SK-N-SH (cell line): ENCODE measurements around the gene EIF1. TPM values are rescaled to one million over a fixed set of nuclear protein-coding genes. Genes with fewer than 3 reads are reported as not detected.

Source experiments
- CTCF ChIA-PET: fragments of 300-600, 350-600 bp; formaldehyde crosslinking; extraction: SDS; loops from one replicate; lab custom pipeline; 2021; lab: Yijun Ruan, JAX
- POLR2A ChIA-PET: fragments of 350-600 bp; sonication (Branson Sonifier 250); formaldehyde crosslinking; extraction: SDS; loops from one replicate; lab custom pipeline; 2020; ENCODE audit warnings: antibody characterized with exemption, inconsistent platforms; lab: Yijun Ruan, JAX
- DNase-seq: peaks from one replicate; pipeline ENCODE4 v3.0.0; 2012
- H2AFZ ChIP-seq: fragments of 200-600 bp; sonication (generic); 2 replicates; pipeline ENCODE4 v1.8.1; 2016; ENCODE audit warnings: antibody characterized with exemption, mild to moderate bottlenecking, low read depth
- H3F3A ChIP-seq: fragments of 200-600 bp; sonication (generic); replicated peaks from 2 replicates; pipeline ENCODE3; 2016; ENCODE audit warnings: antibody characterized with exemption, mild to moderate bottlenecking; ENCODE audit not compliant: insufficient read depth
- H3K27ac ChIP-seq, 2 experiments: fragments of 200-500 bp in 1 of 2; fragments of 200-600 bp in 1 of 2; sonication (Bioruptor generic) in 1 of 2; sonication (generic), shearing (Covaris generic) in 1 of 2; 2 replicates each; pipeline versions ENCODE4 v1.5.1 to v1.6.1; 2014 to 2016; ENCODE audit warnings: low read depth in 2 of 2, inconsistent platforms in 1 of 2, low read length in 1 of 2, mild to moderate bottlenecking in 1 of 2, mixed read lengths in 1 of 2
- H3K27me3 ChIP-seq: fragments of 200-600 bp; sonication (generic), shearing (Covaris generic); 2 replicates; pipeline ENCODE4 v1.6.1; 2016; ENCODE audit warnings: mixed run types; ENCODE audit not compliant: insufficient read depth
- H3K36me3 ChIP-seq, 2 experiments: fragments of 200-500 bp in 1 of 2; fragments of 200-600 bp in 1 of 2; sonication (Bioruptor generic) in 1 of 2; sonication (generic) in 1 of 2; replicated peaks in 1 of 2; 2 replicates each; pipeline versions ENCODE3 to v1.5.1; 2014 to 2016; ENCODE audit warnings: low read length in 1 of 2, mild to moderate bottlenecking in 1 of 2; ENCODE audit not compliant: insufficient read depth in 2 of 2, control insufficient read depth in 1 of 2
- H3K4me1 ChIP-seq, 2 experiments: fragments of 200-500 bp in 1 of 2; fragments of 200-600 bp in 1 of 2; sonication (Bioruptor generic) in 1 of 2; sonication (generic), shearing (Covaris generic) in 1 of 2; 2 replicates each; pipeline versions ENCODE4 v1.5.1 to v1.6.1; 2014 to 2016; ENCODE audit warnings: low read depth in 1 of 2, low read length in 1 of 2, mixed run types in 1 of 2; ENCODE audit not compliant: insufficient read depth in 2 of 2, control insufficient read depth in 1 of 2
- H3K4me2 ChIP-seq: fragments of 200-600 bp; sonication (generic), shearing (Covaris generic); 2 replicates; pipeline ENCODE4 v1.6.1; 2017; ENCODE audit warnings: mixed run types
- H3K4me3 ChIP-seq, 2 experiments: fragments of 200-500 bp in 1 of 2; fragments of 200-600 bp in 1 of 2; sonication (Bioruptor generic) in 1 of 2; sonication (generic), shearing (Covaris generic) in 1 of 2; 2 replicates each; pipeline versions ENCODE4 v1.5.1 to v1.8.1; 2014 to 2016; ENCODE audit warnings: low read depth in 2 of 2, inconsistent platforms in 1 of 2, low read length in 1 of 2, mild to moderate bottlenecking in 1 of 2, mixed read lengths in 1 of 2, moderate library complexity in 1 of 2
- H3K79me2 ChIP-seq: fragments of 200-600 bp; sonication (generic); 2 replicates; pipeline ENCODE4 v1.8.1; 2017; ENCODE audit warnings: mild to moderate bottlenecking; ENCODE audit not compliant: insufficient read depth
- H3K9ac ChIP-seq: fragments of 200-600 bp; sonication (generic); 2 replicates; pipeline ENCODE4 v1.6.1; 2017; ENCODE audit warnings: mixed run types
- H3K9me2 ChIP-seq: fragments of 200-600 bp; sonication (generic); 2 replicates; pipeline ENCODE4 v1.6.1; 2017; ENCODE audit warnings: mixed run types
- H3K9me3 ChIP-seq: fragments of 200-600 bp; sonication (generic); 2 replicates; pipeline ENCODE4 v1.6.1; 2017; ENCODE audit warnings: mixed run types, mild to moderate bottlenecking, moderate library complexity
- H4K20me1 ChIP-seq: fragments of 200-600 bp; sonication (generic); 2 replicates; pipeline ENCODE4 v1.6.1; 2017; ENCODE audit warnings: mild to moderate bottlenecking, mixed run types; ENCODE audit not compliant: insufficient read depth
- ELF1 ChIP-seq: IDR thresholded peaks from 2 replicates; pipeline ENCODE4 v1.4.0; 2012
- EP300 ChIP-seq, 2 experiments: IDR thresholded peaks; 2 replicates each; pipeline versions ENCODE4 v1.4.0 to v1.6.1; 2012; ENCODE audit warnings: borderline replicate concordance in 1 of 2, low read depth in 1 of 2, low read length in 1 of 2
- FOSL2 ChIP-seq: IDR thresholded peaks from 2 replicates; pipeline ENCODE4 v1.4.0; 2012; ENCODE audit warnings: low read depth, mild to moderate bottlenecking, moderate library complexity, borderline replicate concordance
- MAX ChIP-seq: IDR thresholded peaks from 2 replicates; pipeline ENCODE4 v1.4.0; 2012; ENCODE audit warnings: low read depth
- MXI1 ChIP-seq: IDR thresholded peaks from 2 replicates; pipeline ENCODE4 v1.6.1; 2012; ENCODE audit warnings: mild to moderate bottlenecking, low read depth, low read length, improper control_type of control experiment
- NRF1 ChIP-seq: IDR thresholded peaks from 2 replicates; pipeline ENCODE4 v1.6.1; 2012; ENCODE audit warnings: low read depth, mild to moderate bottlenecking, low read length
- PBX3 ChIP-seq: IDR thresholded peaks from 2 replicates; pipeline ENCODE4; 2012
- RAD21 ChIP-seq: IDR thresholded peaks from 2 replicates; pipeline ENCODE4 v1.6.1; 2012; ENCODE audit warnings: mild to moderate bottlenecking, low read length
- RFX5 ChIP-seq: IDR thresholded peaks from 2 replicates; pipeline ENCODE4 v1.6.1; 2012; ENCODE audit warnings: mild to moderate bottlenecking, improper control_type of control experiment, low read length
- RXRA ChIP-seq: IDR thresholded peaks from 2 replicates; pipeline ENCODE4 v1.4.0; 2012; ENCODE audit warnings: low read depth, mild to moderate bottlenecking, borderline replicate concordance
- TAF1 ChIP-seq: IDR thresholded peaks from 2 replicates; pipeline ENCODE4 v1.6.1; 2012; ENCODE audit warnings: low read depth, mild to moderate bottlenecking, low read length, moderate library complexity, borderline replicate concordance
- TCF12 ChIP-seq: IDR thresholded peaks from 2 replicates; pipeline ENCODE4 v1.4.0; 2012
- USF1 ChIP-seq: IDR thresholded peaks from 2 replicates; pipeline ENCODE4 v1.4.0; 2012; ENCODE audit warnings: low read depth, borderline replicate concordance
- USF2 ChIP-seq: fragments of 150-350 bp; IDR thresholded peaks from 2 replicates; pipeline ENCODE4 v1.6.1; 2017; ENCODE audit warnings: antibody characterized with exemption, low read length, low read depth, borderline replicate concordance
- WGBS: methylation state at CpG from one replicate; pipeline ENCODE4 v1.1.6; 2017; ENCODE audit warnings: low lambda C conversion rate; 5-methylcytosine and 5-hydroxymethylcytosine counted together
- polyA plus RNA-seq, 3 experiments: library from polyadenylated mRNA; depleted of rRNA; stranded (reverse); fragments of >200 nt; gene quantifications; 2 replicates each; pipeline ENCODE4 v1.2.3, GENCODE V29; 2012

Gene EIF1
- polyA plus RNA-seq, 1 of the 3 experiments (the other 2 are of a cell fraction): 300 TPM

GRCh38 chr17:41705271-41705991 lies 16.7 kb downstream of the EIF1 start:
- H3K4me1 ChIP-seq: no peaks in the 10 kb centered on the region; a peak in 1 of 4 replicates
- H4K20me1 ChIP-seq: no peaks in the 10 kb centered on the region
- 0 out of 2 replicates have a peak overlapping the region, but pooled peaks have one; percentile 52 for H2AFZ ChIP-seq
- H3K9me3 ChIP-seq: no peaks in the 10 kb centered on the region
- H3K9ac ChIP-seq: no peak overlapping the region
- ChIA-PET POLR2A (interaction anchor here (1.3 kb wide), 1 partner anchor 9 kb away, joined by 3 read pairs; no protein-coding TSS in a partner anchor), CTCF (interaction anchor here (5.1 to 12.4 kb wide), 2 partner anchors 10 to 15 kb away, joined by 23 to 125 read pairs; no protein-coding TSS in a partner anchor)
- no peaks in the 10 kb centered on the region for H3K9me2 ChIP-seq
- no peak overlapping the region for H3K27ac ChIP-seq
- no peaks in the 10 kb centered on the region for H3K27me3 ChIP-seq
- H3F3A ChIP-seq: no peaks in the 10 kb centered on the region
- H3K4me3 ChIP-seq: no peak overlapping the region
- 69% methylated on average over 13 of the region's 13 CpGs for WGBS
- no peaks in the 10 kb centered on the region for H3K79me2 ChIP-seq
- H3K36me3 ChIP-seq: no peaks in the 10 kb centered on the region
- no peak for TF ChIP-seq TCF12
- TF ChIP-seq RFX5: no peak
- TF ChIP-seq USF2: no peak
- TF ChIP-seq MAX: no peak
- no peak for TF ChIP-seq MXI1
- no peak for TF ChIP-seq TAF1
- TF ChIP-seq RXRA: no peak
- TF ChIP-seq USF1: no peak
- no peak for TF ChIP-seq EP300 (IDR thresholded peaks at IDR 0.05; ENCODE audit: borderline replicate concordance in 1 of 2, low read depth in 1 of 2, low read length in 1 of 2)
- TF ChIP-seq PBX3: no peak
- no peak for TF ChIP-seq RAD21
- no peak for TF ChIP-seq FOSL2
- no peak for TF ChIP-seq ELF1
- no peak for TF ChIP-seq NRF1
- H3K4me2 ChIP-seq: 0 out of 2 replicates have a peak overlapping the region, but pooled peaks have one; percentile 21
- no peak for DNase-seq
